Kidney (tissue), 14 donors: Measurements from ENCODE around the gene ANKRD17. TPM values are rescaled to one million over a fixed set of nuclear protein-coding genes. Genes with fewer than 3 reads are reported as not detected.

Experiments
- DNase-seq, 5 donors: peaks; one replicate each; pipeline ENCODE4 v3.0.0-alpha.2; 2013 to 2020
- FAIRE-seq: peaks from 2 replicates; lab custom pipeline; 2012; peaks lifted over from hg19 to GRCh38; lab: Jason Lieb, UNC
- H3K27ac ChIP-seq, 2 donors: one replicate each; pipeline ENCODE4 v1.7.0; 2013; ENCODE audit warnings: low read depth in 2 of 2, low read length in 2 of 2, inconsistent platforms in 1 of 2
- H3K27me3 ChIP-seq: one replicate; pipeline ENCODE4 v1.7.1; 2013; ENCODE audit warnings: low read length, inconsistent platforms; ENCODE audit not compliant: control insufficient read depth, insufficient read depth
- H3K36me3 ChIP-seq, 3 donors: one replicate each; pipeline versions ENCODE4 v1.7.0 to v1.7.1; 2013; ENCODE audit warnings: low read length in 3 of 3, control low read depth in 1 of 3, inconsistent platforms in 1 of 3; ENCODE audit not compliant: insufficient read depth in 3 of 3, control insufficient read depth in 2 of 3
- H3K4me1 ChIP-seq, 3 donors: one replicate each; pipeline versions ENCODE4 v1.7.0 to v1.7.1; 2013; ENCODE audit warnings: low read length in 3 of 3, inconsistent platforms in 1 of 3, low read depth in 1 of 3; ENCODE audit not compliant: control insufficient read depth in 2 of 3, insufficient read depth in 2 of 3
- H3K4me3 ChIP-seq, 3 donors: one replicate each; pipeline versions ENCODE4 v1.7.0 to v1.8.1; 2013; ENCODE audit warnings: low read length in 3 of 3, control low read depth in 1 of 3, inconsistent platforms in 1 of 3
- H3K9ac ChIP-seq, 3 donors: one replicate each; pipeline versions ENCODE4 v1.7.0 to v1.7.1; 2013; ENCODE audit warnings: low read length in 3 of 3, control low read depth in 1 of 3, inconsistent platforms in 1 of 3
- H3K9me3 ChIP-seq, 3 donors: one replicate each; pipeline versions ENCODE4 v1.7.0 to v1.7.1; 2013; ENCODE audit warnings: low read length in 3 of 3, control low read depth in 1 of 3, inconsistent platforms in 1 of 3; ENCODE audit not compliant: control insufficient read depth in 2 of 3, insufficient read depth in 1 of 3
- CTCF ChIP-seq: IDR thresholded peaks from 3 replicates; pipeline ENCODE4 v1.5.1; 2012; ENCODE audit warnings: mild to moderate bottlenecking, moderate library complexity, borderline replicate concordance; ENCODE audit not compliant: insufficient read depth; ENCODE audit errors: extremely low read depth
- intact Hi-C: fragments of 100-400 bp; cut with DNase I; formaldehyde crosslinking; loops from one replicate; pipeline ENCODE4 v1.11.1; 2022
- polyA plus RNA-seq: library from polyadenylated mRNA; stranded (reverse); fragments of 350-450 nt; fragmentation: Illumina TruSeq; extraction: RNeasy Lipid Tissue Mini Kit (QIAGEN cat#74804); gene quantifications from one replicate; pipeline ENCODE4 v1.2.3, GENCODE V29; 2014; ENCODE audit warnings: low read depth, low replicate concordance; ENCODE audit not compliant: insufficient read depth
- total RNA-seq: library from RNA; stranded (reverse); fragmentation: NEBNext Ultra II Directional; extraction: Animal tissue kit (Norgen Biotek cat#: 25700); gene quantifications from one replicate; pipeline ENCODE4 v1.2.1, GENCODE V29; 2021
- donor health status: control.
- donor health status: control.
- donor health status: control.
- donor health status: control.
- donor health status: control.
- donor health status: DM: yes; HTN: yes; CAD: no.
- donor health status: Normal renal cell carcinoma (clear cell type).

ANKRD17 gene
- total and polyA plus RNA-seq, 2 donors from 2014 or later = 13.3 to 67.7 TPM

- H3K4me3 ChIP-seq = no peak overlapping the region
- H3K36me3 ChIP-seq = peaks cover 6 to 39% (median 15%) of the 10 kb centered on the region in 3 donors
- H3K9me3 ChIP-seq = no peaks in the 10 kb centered on the region
- DNase-seq (no peak), FAIRE-seq (no peak)
- H3K9ac ChIP-seq = no peak overlapping the region
- no peak overlapping the region for H3K27ac ChIP-seq
- TF ChIP-seq CTCF = no peak
- no peaks in the 10 kb centered on the region for H3K4me1 ChIP-seq
- intact Hi-C loops = no loop called here
- H3K27me3 ChIP-seq = no peaks in the 10 kb centered on the region
Observed at GRCh38 chr4:73139245-73139644, 119.4 kb downstream of the ANKRD17 start.

GRCh38 chr4:73137121-73137520, 121.5 kb downstream of the ANKRD17 start:
- no peak overlapping the region for H3K9ac ChIP-seq
- no peak for TF ChIP-seq CTCF
- H3K27ac ChIP-seq = no peak overlapping the region
- FAIRE-seq (no peak), DNase-seq (no peak)
- intact Hi-C loops = no loop called here
- no peak overlapping the region for H3K4me3 ChIP-seq
- no peaks in the 10 kb centered on the region for H3K9me3 ChIP-seq
- no peaks in the 10 kb centered on the region for H3K4me1 ChIP-seq
- no peaks in the 10 kb centered on the region for H3K27me3 ChIP-seq
- H3K36me3 ChIP-seq = peaks cover 6 to 30% (median 12%) of the 10 kb centered on the region in 3 donors

DNA sequence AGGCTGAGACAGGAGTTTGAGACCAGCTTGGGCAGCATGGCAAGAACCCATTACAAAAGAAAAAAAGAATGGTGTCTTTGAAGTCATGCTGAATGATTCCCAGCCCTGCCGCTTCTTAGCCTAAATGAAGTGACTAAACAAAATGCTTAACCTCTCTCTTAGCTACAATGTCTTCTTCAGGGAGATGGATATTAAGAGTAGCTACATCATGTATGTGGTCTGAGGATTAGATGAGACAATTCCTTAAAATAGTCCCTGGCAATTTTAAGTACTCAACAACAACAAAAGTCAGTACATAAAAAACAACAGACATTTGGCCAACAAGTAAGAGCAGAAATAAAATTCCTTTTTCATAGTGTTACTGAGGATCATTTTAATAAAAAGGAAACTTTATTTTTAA, 124.8 kb downstream of the ANKRD17 start:
- Histone ChIP-seq H3K27me3 (no peaks in the 10 kb centered on the region), H3K9me3 (no peaks in the 10 kb centered on the region), H3K4me3 (no peak overlapping the region), H3K9ac (no peak overlapping the region), H3K27ac (no peak overlapping the region), H3K4me1 (no peaks in the 10 kb centered on the region), H3K36me3 (peaks cover 4 to 19% (median 5%) of the 10 kb centered on the region in 3 donors)
- DNase-seq (no peak), FAIRE-seq (no peak)
- no peak for TF ChIP-seq CTCF
- intact Hi-C loops = no loop called here

- no peak overlapping the region for H3K27ac ChIP-seq
- no peaks in the 10 kb centered on the region for H3K4me1 ChIP-seq
- FAIRE-seq (no peak), DNase-seq (no peak)
- H3K9ac ChIP-seq = no peak overlapping the region
- no peak for TF ChIP-seq CTCF
- H3K27me3 ChIP-seq = no peaks in the 10 kb centered on the region
- H3K9me3 ChIP-seq = no peaks in the 10 kb centered on the region
- peaks cover 0 to 19% (median 9%) of the 10 kb centered on the region in 3 donors for H3K36me3 ChIP-seq
- no peak overlapping the region for H3K4me3 ChIP-seq
- intact Hi-C loops = no loop called here
Observed at GRCh38 chr4:73131281-73131680, 127.3 kb downstream of the ANKRD17 start.
